Esophagus muscularis mucosa (tissue), 3 donors: ENCODE results near the gene PAXX.

ENCODE experiments used
- EP300 ChIP-seq: sonication (generic); formaldehyde crosslinking; IDR thresholded peaks from one replicate; pipeline ENCODE4 v1.6.1; 2017; ENCODE audit warnings: antibody characterized with exemption
- POLR2AphosphoS5 ChIP-seq, 2 donors: sonication (generic); formaldehyde crosslinking; IDR thresholded peaks; one replicate each; pipeline ENCODE4 v1.6.1; 2017; ENCODE audit warnings: antibody characterized with exemption in 2 of 2

- TF ChIP-seq POLR2AphosphoS5 (IDR thresholded peaks at IDR 0.05) (no peak), EP300 (no peak)
Observed at GRCh38 chr9:137016436-137016835, 24.2 kb downstream of the PAXX start.
